GM23338 (cell line): ENCODE measurements around the gene MPND. TPM values are rescaled to one million over a fixed set of nuclear protein-coding genes. Genes with fewer than 3 reads are reported as not detected.

Source experiments
- ATAC-seq: fragments of 200-7000 bp; cut with Tn5 transposase; 3 replicates; pipeline ENCODE4 v1.9.1; 2020
- DNase-seq: peaks from one replicate; pipeline ENCODE4 v3.0.0-alpha.2; 2015; ENCODE audit warnings: low spot score
- H2AFZ ChIP-seq: fragments of 200-600 bp; sonication (generic); 2 replicates; pipeline ENCODE4 v1.8.0; 2016; ENCODE audit warnings: antibody characterized with exemption, mild to moderate bottlenecking, moderate library complexity
- H3F3A ChIP-seq: fragments of 200-600 bp; sonication (generic); replicated peaks from 2 replicates; pipeline ENCODE4 v1.8.0; 2017; ENCODE audit warnings: antibody characterized with exemption, mixed run types, low read depth
- H3K27ac ChIP-seq: fragments of 200-600 bp; sonication (generic); 2 replicates; pipeline ENCODE4 v1.6.1; 2016; ENCODE audit warnings: low read depth
- H3K27me3 ChIP-seq: fragments of 200-600 bp; sonication (generic); 2 replicates; pipeline ENCODE4 v1.8.0; 2016; ENCODE audit warnings: mild to moderate bottlenecking, mixed run types, moderate library complexity; ENCODE audit not compliant: insufficient read depth
- H3K36me3 ChIP-seq: fragments of 200-600 bp; sonication (generic); 2 replicates; pipeline ENCODE4 v1.8.0; 2016; ENCODE audit warnings: mild to moderate bottlenecking; ENCODE audit not compliant: insufficient read depth
- H3K4me1 ChIP-seq: fragments of 200-600 bp; sonication (generic); 2 replicates; pipeline ENCODE4 v1.8.0; 2016; ENCODE audit warnings: mild to moderate bottlenecking, moderate library complexity; ENCODE audit not compliant: insufficient read depth
- H3K4me2 ChIP-seq: fragments of 200-600 bp; sonication (generic); 2 replicates; pipeline ENCODE4 v1.7.1; 2017; ENCODE audit warnings: mixed run types
- H3K4me3 ChIP-seq: fragments of 200-600 bp; sonication (generic); 2 replicates; pipeline ENCODE4 v1.6.1; 2016; ENCODE audit warnings: mixed run types
- H3K79me2 ChIP-seq: fragments of 200-600 bp; sonication (generic); replicated peaks from 2 replicates; pipeline ENCODE4 v1.8.0; 2017; ENCODE audit warnings: mild to moderate bottlenecking; ENCODE audit not compliant: insufficient read depth
- H3K9me2 ChIP-seq: fragments of 200-600 bp; sonication (generic); 2 replicates; pipeline ENCODE4 v1.8.0; 2017; ENCODE audit not compliant: insufficient read depth
- H4K20me1 ChIP-seq: fragments of 200-600 bp; sonication (generic); replicated peaks from 2 replicates; pipeline ENCODE4 v1.8.0; 2017; ENCODE audit warnings: mild to moderate bottlenecking; ENCODE audit not compliant: insufficient read depth
- H3K27ac Mint-ChIP-seq: 2 replicates; pipeline ENCODE4 v1.8.0; 2020; ENCODE audit warnings: inconsistent platforms, mild to moderate bottlenecking, moderate library complexity, mixed read lengths
- H3K27me3 Mint-ChIP-seq: 3 replicates; pipeline ENCODE4 v1.8.0; 2022; ENCODE audit warnings: low read depth, mild to moderate bottlenecking, moderate library complexity, mixed read lengths, inconsistent platforms; ENCODE audit not compliant: insufficient read depth, poor library complexity
- H3K36me3 Mint-ChIP-seq: 3 replicates; pipeline ENCODE4 v1.8.0; 2021; ENCODE audit warnings: low read depth, mild to moderate bottlenecking, inconsistent platforms, moderate library complexity, mixed read lengths
- H3K4me1 Mint-ChIP-seq: 3 replicates; pipeline ENCODE4 v1.8.0; 2020; ENCODE audit warnings: mild to moderate bottlenecking, inconsistent platforms, mixed read lengths
- H3K4me3 Mint-ChIP-seq: 3 replicates; pipeline ENCODE4 v1.8.0; 2021; ENCODE audit warnings: moderate library complexity, mild to moderate bottlenecking, inconsistent platforms, mixed read lengths
- H3K9me3 Mint-ChIP-seq: 3 replicates; pipeline ENCODE4 v1.8.0; 2020; ENCODE audit warnings: moderate library complexity, mild to moderate bottlenecking, inconsistent platforms, mixed read lengths
- CTCF ChIP-seq, 2 experiments: fragments of 200-600 bp in 1 of 2; sonication (generic) in 1 of 2; conservative IDR thresholded peaks; 2 replicates each; pipeline versions ENCODE4 v1.5.1 to v1.6.1; 2016 to 2017; ENCODE audit warnings: antibody characterized with exemption in 2 of 2, low read depth in 2 of 2, mild to moderate bottlenecking in 2 of 2, moderate library complexity in 1 of 2
- ETS1 ChIP-seq: IDR thresholded peaks from 2 replicates; pipeline ENCODE4 v1.6.1; 2016; ENCODE audit warnings: antibody characterized with exemption
- EZH2phosphoT487 ChIP-seq: fragments of 200-600 bp; sonication (generic); IDR thresholded peaks from one replicate; pipeline ENCODE4 v1.8.1; 2018; ENCODE audit warnings: antibody characterized with exemption; ENCODE audit not compliant: unreplicated experiment
- JUNB ChIP-seq: IDR thresholded peaks from one replicate; pipeline ENCODE4 v1.6.1; 2016; ENCODE audit warnings: antibody characterized with exemption; ENCODE audit not compliant: unreplicated experiment
- POLR2AphosphoS5 ChIP-seq: IDR thresholded peaks from 2 replicates; pipeline ENCODE4 v1.6.1; 2016; ENCODE audit warnings: antibody characterized with exemption, low read depth
- REST ChIP-seq: IDR thresholded peaks from one replicate; pipeline ENCODE4 v1.6.1; 2018; ENCODE audit warnings: antibody characterized with exemption; ENCODE audit not compliant: unreplicated experiment
- ZNF331 ChIP-seq: fragments of 250-450 bp; sonication (Bioruptor Pico); IDR thresholded peaks from 2 replicates; pipeline ENCODE4 v1.5.0; 2020; ENCODE audit warnings: low read depth, mild to moderate bottlenecking, moderate library complexity
- polyA plus RNA-seq: library from polyadenylated mRNA; unstranded; fragments of >200 nt; fragmentation: Nextera tagmentation; extraction: Ambion mirVana; gene quantifications from 2 replicates; pipeline ENCODE4 v1.2.1, GENCODE V29; 2016
- total RNA-seq: library from RNA; depleted of rRNA; stranded (reverse); fragments of >200 nt; shearing (Covaris generic); gene quantifications from 2 replicates; pipeline ENCODE4 v1.2.3, GENCODE V29; 2014

Gene MPND
- total and polyA plus RNA-seq, 2 experiments from 2014 or later, result 11.8 to 15.6 TPM

- TF ChIP-seq REST (no peak), EZH2phosphoT487 (no peak), CTCF (conservative IDR thresholded peaks at IDR 0.05; ENCODE audit: low read depth in 2 of 2) (no peak), POLR2AphosphoS5 (no peak), ETS1 (no peak), JUNB (no peak)
Measured at GRCh38 chr19:4373601-4374497, 30.5 kb downstream of the MPND start (continued).

GRCh38 chr19:4374498-4375163 lies 31.3 kb downstream of the MPND start:
- ATAC-seq, result peak; percentile 6
- Histone ChIP-seq H3K4me2 (peak overlapping the region; percentile 54; the same call in 1 of the 2 replicates), H3K4me3 (peak overlapping the region; percentile 35; the same call in 1 of the 2 replicates), H3K9me2 (no peaks in the 10 kb centered on the region), H3K27me3 (no peaks in the 10 kb centered on the region), H2AFZ (no peak overlapping the region), H4K20me1 (peaks cover 20% of the 10 kb centered on the region; the same call in 1 of the 2 replicates), H3K36me3 (no peaks in the 10 kb centered on the region), H3F3A (0 out of 2 replicates have a peak, but pooled peaks cover 13% of the 10 kb centered on the region), H3K79me2 (peaks cover 70% of the 10 kb centered on the region), H3K4me1 (peaks cover 31% of the 10 kb centered on the region), H3K27ac (peak overlapping the region; percentile 85)
- Mint-ChIP-seq H3K9me3 (no peaks in the 10 kb centered on the region), H3K36me3 (no peaks in the 10 kb centered on the region), H3K27ac (peak overlapping the region; percentile 92), H3K4me1 (peaks cover 46% of the 10 kb centered on the region), H3K27me3 (peaks cover 25% of the 10 kb centered on the region), H3K4me3 (no peak overlapping the region)
- DNase-seq, result no peak
- TF ChIP-seq CTCF (conservative IDR thresholded peaks at IDR 0.05; ENCODE audit: low read depth in 2 of 2) (peak in 1 of 2 experiments; percentile 24; a peak in 1 of 4 replicates), ZNF331 (CRISPR knock-in tag) (no peak)
